ENCODE measurements around the gene TMEM191B.
"Not testable (repeated sequence)": the region's sequence is repeated elsewhere in the genome, so short reads cannot be mapped to it uniquely, and the experiment has no call there.

DNA sequence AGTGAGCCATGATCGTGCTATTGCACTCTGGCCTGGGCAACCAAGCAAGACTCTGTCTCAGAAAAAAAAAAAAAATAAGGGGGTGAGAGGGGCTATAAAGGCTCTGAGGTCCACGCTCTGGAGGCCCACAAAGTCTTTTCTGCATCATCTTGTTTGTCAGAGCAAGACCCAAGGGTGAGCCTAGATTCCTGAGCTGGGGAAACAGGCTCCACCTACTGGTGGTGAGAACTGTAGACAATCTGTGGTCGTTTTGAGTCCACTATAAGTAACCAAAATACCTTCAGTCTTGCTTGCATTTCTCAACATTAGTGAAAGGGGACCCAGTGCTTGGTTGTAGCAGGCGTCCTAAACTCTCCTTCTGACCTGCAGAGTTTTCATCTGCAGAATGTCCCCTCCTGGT is 4.3 kb upstream of the TMEM191B start:
- TF ChIP-seq, protein P1, sequence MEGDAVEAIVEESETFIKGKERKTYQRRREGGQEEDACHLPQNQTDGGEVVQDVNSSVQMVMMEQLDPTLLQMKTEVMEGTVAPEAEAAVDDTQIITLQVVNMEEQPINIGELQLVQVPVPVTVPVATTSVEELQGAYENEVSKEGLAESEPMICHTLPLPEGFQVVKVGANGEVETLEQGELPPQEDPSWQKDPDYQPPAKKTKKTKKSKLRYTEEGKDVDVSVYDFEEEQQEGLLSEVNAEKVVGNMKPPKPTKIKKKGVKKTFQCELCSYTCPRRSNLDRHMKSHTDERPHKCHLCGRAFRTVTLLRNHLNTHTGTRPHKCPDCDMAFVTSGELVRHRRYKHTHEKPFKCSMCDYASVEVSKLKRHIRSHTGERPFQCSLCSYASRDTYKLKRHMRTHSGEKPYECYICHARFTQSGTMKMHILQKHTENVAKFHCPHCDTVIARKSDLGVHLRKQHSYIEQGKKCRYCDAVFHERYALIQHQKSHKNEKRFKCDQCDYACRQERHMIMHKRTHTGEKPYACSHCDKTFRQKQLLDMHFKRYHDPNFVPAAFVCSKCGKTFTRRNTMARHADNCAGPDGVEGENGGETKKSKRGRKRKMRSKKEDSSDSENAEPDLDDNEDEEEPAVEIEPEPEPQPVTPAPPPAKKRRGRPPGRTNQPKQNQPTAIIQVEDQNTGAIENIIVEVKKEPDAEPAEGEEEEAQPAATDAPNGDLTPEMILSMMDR (IDR thresholded peaks at IDR 0.05; ENCODE audit: poor library complexity, severe bottlenecking), result not testable (repeated sequence)
- not testable (repeated sequence) for TF ChIP-seq EP300 (conservative IDR thresholded peaks at IDR 0.05; ENCODE audit: poor library complexity, severe bottlenecking)
